CD4-positive, alpha-beta T cell treated with Interferon alpha-2 for 1 hour (primary cell): ENCODE measurements around the gene TKFC.
A peak's percentile ranks its signal among the peaks of the same experiment; 100 is the strongest.

Experiments
- DNase-seq, 2 donors: peaks; one replicate each; pipeline ENCODE4 v3.0.0-alpha.2; 2020 to 2022

TKFC gene

DNA sequence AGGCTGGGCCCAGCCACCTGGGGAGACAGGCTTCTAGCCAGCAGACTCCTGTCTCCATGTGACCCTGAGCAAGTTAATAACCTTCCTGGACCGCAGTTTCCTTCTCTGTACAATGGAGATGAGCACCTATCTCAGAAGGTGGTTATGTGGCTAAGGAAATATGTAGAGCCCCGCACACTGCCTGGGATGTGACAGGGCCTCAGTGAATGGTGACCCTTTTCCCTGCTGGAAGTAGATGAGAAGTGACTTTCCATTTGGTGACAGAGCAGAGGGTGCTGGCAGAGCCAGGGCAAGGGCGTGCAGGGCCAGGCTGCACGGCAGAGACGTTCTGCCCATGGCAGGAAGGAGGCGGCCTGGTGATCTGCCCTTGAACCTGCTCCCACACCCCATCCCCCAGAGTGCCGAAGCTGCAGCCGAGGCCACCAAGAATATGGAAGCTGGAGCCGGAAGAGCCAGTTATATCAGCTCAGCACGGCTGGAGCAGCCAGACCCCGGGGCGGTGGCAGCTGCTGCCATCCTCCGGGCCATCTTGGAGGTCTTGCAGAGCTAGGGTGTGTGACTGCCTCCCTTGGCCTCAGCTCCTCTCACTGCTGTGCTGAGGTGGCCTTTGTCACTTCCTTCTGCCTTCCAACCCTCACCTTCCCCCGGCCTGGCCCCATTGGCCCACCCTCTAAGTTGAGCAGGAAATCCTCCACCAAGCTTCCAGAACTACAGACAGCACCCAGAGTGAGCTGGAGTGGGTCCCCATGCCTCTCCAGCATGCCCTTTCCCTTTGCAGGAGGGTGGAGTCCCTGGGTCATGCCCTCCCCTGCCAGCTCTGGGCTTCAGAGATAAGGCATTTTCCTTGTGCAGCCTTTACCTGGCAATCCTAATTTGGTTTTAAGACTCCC, 13.2 kb downstream of the TKFC start:
- no peak for DNase-seq

- peak in 1 of 2 donors; percentile 70 for DNase-seq
Measured at GRCh38 chr11:61347916-61348461, 15.0 kb downstream of the TKFC start.

GRCh38 chr11:61349189-61349751, 16.2 kb downstream of the TKFC start:
- DNase-seq: no peak

GRCh38 chr11:61349916-61350315, 16.9 kb downstream of the TKFC start:
- no peak for DNase-seq

GRCh38 chr11:61350336-61350735, 17.3 kb downstream of the TKFC start:
- no peak for DNase-seq

DNA sequence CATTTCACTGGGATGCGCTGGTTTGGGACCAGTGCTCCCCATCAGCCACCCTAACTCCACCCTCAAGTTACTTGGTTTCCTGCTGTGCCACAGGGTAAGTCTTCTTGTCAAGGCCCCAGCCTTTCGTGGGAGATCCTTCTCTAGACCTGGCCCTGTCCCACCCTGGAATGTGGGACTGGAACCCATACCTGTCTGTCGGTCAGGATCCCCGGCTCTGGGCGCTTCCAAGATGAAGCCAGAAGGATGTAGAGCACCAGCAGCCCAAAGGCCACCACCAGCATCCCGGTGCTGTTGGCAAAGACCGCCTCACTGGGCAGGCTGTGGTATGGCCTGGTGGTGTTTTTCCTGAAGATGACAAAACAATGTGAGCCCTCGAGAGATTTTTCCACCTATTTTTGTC, 17.8 kb downstream of the TKFC start:
- DNase-seq: no peak

- no peak for DNase-seq
Measured at GRCh38 chr11:61352038-61352437, 19.0 kb downstream of the TKFC start.

- no peak for DNase-seq
Measured at GRCh38 chr11:61353131-61354067, 20.4 kb downstream of the TKFC start.

GRCh38 chr11:61354208-61354607, 21.2 kb downstream of the TKFC start:
- no peak for DNase-seq

- no peak for DNase-seq
Measured at GRCh38 chr11:61356706-61357105, 23.7 kb downstream of the TKFC start.

- peak; percentile 11 to 73 for DNase-seq
Measured at GRCh38 chr11:61357233-61357893, 24.3 kb downstream of the TKFC start.

GRCh38 chr11:61357894-61358239, 24.8 kb downstream of the TKFC start:
- no peak for DNase-seq

DNA sequence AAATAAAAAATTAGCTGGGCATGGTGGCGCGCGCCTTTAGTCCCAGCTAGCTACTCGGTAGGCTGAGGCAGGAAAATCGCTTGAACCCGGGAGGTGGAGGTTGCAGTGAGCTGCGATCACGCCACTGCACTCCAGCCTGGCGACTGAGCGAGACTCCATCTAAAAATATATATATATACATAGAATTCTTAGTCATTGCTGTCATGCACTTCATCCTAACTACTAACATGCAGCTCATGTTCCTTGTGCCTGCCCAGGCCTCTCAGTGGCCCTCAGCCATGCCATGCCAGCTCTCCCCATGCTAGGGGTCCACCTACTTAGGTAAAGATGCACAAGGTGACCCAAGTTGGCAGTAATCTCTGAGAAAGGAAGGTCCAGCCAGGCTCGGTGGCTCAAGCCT, 25.5 kb downstream of the TKFC start:
- DNase-seq: no peak

DNA sequence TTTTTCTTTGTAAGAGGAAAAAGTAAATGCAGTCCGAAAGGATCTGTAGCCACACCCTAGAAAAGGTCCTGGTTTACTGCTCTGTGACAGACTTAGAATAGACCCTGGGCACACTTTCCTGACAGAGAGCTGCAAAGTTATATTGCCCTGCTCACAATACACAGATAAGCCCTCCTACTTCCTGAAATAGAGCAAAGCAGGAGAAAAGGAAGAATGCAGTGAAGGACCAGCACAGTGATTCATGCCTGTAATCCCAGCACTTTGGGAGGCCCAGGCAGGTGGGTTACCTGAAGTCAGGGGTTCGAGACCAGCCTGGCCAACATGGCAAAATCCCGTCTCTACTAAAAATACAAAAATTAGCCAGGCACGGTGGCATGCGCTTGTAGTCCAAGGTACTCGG, 26.5 kb downstream of the TKFC start:
- no peak for DNase-seq

DNA sequence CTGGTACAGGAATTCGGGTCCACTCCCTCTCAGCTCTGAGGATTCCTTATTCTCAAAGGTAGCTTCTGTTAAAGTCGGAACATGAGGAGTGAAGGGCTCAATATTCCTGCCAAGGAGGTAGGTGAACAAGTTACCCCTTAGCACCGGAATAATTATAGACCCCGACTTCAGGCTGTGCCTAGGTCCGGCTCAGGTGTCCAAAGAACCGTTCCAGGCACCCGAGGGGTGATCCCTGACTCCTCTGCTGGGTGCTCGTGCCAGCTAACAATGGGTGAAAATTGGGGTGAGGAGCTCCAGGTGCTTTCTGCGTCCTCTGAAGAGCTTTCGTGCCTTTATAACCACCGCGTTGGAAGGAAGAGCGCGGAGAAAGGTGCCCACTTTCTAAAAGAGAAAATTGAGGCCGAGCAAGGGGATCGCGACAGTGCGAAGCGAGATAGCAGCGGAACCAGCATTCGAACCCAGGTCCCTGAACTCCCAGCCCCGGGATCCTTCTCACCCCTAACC, 28.3 kb downstream of the TKFC start:
- DNase-seq: no peak

- peak; percentile 87 to 90 for DNase-seq
Measured at GRCh38 chr11:61361741-61362541, 28.9 kb downstream of the TKFC start, which contains the start of the genes CYB561A3 and TMEM138. TSS of gene CYB561A3 (minus strand) at chr11:61361882. CDS start at chr11:61356713, 5,169 bp downstream. TSS of gene TMEM138 (plus strand) at chr11:61362374. CDS start at chr11:61364391, 2,017 bp downstream.

- DNase-seq: peak in 1 of 2 donors; percentile 42
Measured at GRCh38 chr11:61362542-61362875, 29.5 kb downstream of the TKFC start.

DNA sequence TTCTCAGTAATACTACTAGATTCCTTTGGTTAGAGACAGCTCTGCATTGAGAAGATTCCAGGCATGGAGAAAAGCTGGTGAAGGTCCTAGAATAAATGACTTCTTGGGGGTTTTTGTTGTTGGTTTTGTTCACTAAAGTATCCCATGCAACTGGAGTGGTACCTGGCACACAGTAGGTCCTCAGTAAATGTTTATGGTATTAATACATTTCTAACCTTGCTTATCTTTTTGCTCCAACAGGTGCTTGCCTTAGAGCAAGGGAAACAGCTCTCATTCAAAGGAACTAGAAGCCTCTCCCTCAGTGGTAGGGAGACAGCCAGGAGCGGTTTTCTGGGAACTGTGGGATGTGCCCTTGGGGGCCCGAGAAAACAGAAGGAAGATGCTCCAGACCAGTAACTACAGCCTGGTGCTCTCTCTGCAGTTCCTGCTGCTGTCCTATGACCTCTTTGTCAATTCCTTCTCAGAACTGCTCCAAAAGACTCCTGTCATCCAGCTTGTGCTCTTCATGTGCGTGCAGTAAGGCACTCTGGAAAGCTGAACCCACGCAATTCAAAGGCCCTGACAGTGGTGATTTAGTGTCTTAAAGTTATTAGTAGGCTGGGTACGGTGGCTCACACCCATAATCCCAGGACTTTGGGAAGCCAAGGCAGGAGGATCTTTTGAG, 31.1 kb downstream of the TKFC start:
- no peak for DNase-seq

DNA sequence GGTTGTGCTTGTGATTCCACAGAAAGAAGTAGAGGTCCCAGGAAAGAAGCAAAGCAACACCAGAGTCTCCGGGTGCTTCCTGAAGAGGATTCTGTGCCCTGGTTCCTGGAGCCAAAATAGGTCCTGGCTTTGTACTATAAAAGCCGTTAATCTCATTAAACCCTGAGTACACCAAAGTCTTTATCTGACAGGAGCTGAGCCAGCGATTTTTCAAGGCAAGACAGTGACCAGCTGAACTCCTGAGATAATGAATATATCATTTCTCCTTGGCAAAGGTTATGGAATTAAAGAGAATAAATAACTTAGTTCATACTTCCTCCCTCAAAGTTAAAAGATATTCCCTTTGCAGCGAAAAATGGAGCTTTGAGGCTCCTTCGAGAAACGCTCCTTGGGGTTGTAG, 34.4 kb downstream of the TKFC start:
- no peak for DNase-seq

DNA sequence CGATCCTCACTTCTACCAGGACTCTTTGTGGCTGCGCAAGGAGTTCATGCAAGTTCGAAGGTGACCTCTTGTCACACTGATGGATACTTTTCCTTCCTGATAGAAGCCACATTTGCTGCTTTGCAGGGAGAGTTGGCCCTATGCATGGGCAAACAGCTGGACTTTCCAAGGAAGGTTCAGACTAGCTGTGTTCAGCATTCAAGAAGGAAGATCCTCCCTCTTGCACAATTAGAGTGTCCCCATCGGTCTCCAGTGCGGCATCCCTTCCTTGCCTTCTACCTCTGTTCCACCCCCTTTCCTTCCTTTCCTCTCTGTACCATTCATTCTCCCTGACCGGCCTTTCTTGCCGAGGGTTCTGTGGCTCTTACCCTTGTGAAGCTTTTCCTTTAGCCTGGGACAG, 35.6 kb downstream of the TKFC start:
- no peak for DNase-seq
